ENCODE measurements around the gene CCDC127. TPM values are rescaled to one million over a fixed set of nuclear protein-coding genes. Genes with fewer than 3 reads are reported as not detected.

The CCDC127 gene
- total and polyA plus RNA-seq, 2 of the 4 experiments (the other 2 are of a cell fraction) = 3.2 to 3.9 TPM

DNA sequence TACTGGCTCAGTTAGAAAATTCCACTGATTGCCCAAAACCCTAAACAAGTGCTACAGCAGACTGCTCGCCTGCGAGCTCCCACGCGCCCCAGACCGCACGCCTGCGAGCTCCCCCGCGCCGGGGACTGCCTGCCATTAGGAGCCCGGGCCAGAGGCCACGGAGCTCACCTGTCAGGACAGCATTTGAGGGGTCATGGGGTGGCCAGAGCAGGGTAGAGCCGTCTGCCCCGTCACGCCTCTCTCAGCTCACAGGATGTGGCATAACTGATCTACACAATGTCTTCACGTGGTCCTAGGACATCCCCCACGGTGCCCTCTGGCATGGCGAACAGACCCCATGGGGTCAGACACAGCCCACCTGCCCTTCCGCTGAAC lies 55.8 kb downstream of the CCDC127 start:
- H2AK9ac ChIP-seq (replicated peaks; ENCODE audit: low read depth, low read length, poor library complexity) = no peak overlapping the region
- no peak overlapping the region for H3K18ac ChIP-seq (ENCODE audit: low read depth, low read length)
- no peak overlapping the region for H2AFZ ChIP-seq (replicated peaks; ENCODE audit: low read length, poor library complexity)
- H4K5ac ChIP-seq (ENCODE audit: low read depth, low read length) = no peak overlapping the region
- H3K27ac ChIP-seq (ENCODE audit: insufficient read depth, low read length) = no peak overlapping the region
- H3K4me2 ChIP-seq (ENCODE audit: low read depth, low read length) = no peak overlapping the region
- H3K9ac ChIP-seq (ENCODE audit: low read depth, low read length) = no peak overlapping the region
- ChIA-PET POLR2A (ENCODE audit: unreplicated experiment) (no interaction called here), CTCF (no interaction called here)
- 96% methylated on average over 10 of the region's 19 CpGs; no CpG with 5 or more reads in 1 of the 2 experiments for WGBS, 2 experiments (ENCODE audit: extremely low coverage in 2 of 2, insufficient read length in 1 of 2)
- no peak overlapping the region for H2BK5ac ChIP-seq (ENCODE audit: low read depth, low read length, poor library complexity, severe bottlenecking)
- no peak overlapping the region for H3K56ac ChIP-seq (ENCODE audit: extremely low read depth, insufficient read depth, low read length)
- H3K27me3 ChIP-seq (ENCODE audit: control insufficient read depth, insufficient read depth, low read length) = no peaks in the 10 kb centered on the region
- H4K20me1 ChIP-seq (ENCODE audit: insufficient read depth, low read length) = no peaks in the 10 kb centered on the region
- H3K4me3 ChIP-seq (ENCODE audit: insufficient read depth, low read depth, low read length) = no peak overlapping the region
- H2AK5ac ChIP-seq (ENCODE audit: low read depth, low read length) = peak overlapping the region; percentile 69; the same call in 1 of the 2 replicates
- no peak for DNase-seq
- H4K8ac ChIP-seq (ENCODE audit: low read depth in 2 of 2, low read length in 2 of 2) = no peak overlapping the region
- no peak overlapping the region for H3K23ac ChIP-seq (ENCODE audit: low read depth, low read length)
- H4K91ac ChIP-seq (ENCODE audit: insufficient read depth, low read depth, low read length) = no peak overlapping the region
- no peak overlapping the region for H2BK120ac ChIP-seq (ENCODE audit: low read depth, low read length)
- dilution Hi-C loops (cut with HindIII; ENCODE audit: low sequenced_read_pairs, unreplicated experiment) (no loop called here), in situ Hi-C loops (cut with MboI; ENCODE audit: low sequenced_read_pairs) (no loop called here), intact Hi-C loops (cut with micrococcal nuclease) (no loop called here)
- H3K9me1 ChIP-seq (ENCODE audit: insufficient read depth, low read length) = peaks cover 15% of the 10 kb centered on the region; the same call in 1 of the 2 replicates
- no TSS peak for BruUV-seq (replicated peaks)
- TF ChIP-seq POLR2A (IDR thresholded peaks at IDR 0.05; ENCODE audit: low read depth, low read length) = no peak
- no peak for TF ChIP-seq BHLHE40 (IDR thresholded peaks at IDR 0.05; ENCODE audit: low read depth, low read length)
- TF ChIP-seq, protein P1, sequence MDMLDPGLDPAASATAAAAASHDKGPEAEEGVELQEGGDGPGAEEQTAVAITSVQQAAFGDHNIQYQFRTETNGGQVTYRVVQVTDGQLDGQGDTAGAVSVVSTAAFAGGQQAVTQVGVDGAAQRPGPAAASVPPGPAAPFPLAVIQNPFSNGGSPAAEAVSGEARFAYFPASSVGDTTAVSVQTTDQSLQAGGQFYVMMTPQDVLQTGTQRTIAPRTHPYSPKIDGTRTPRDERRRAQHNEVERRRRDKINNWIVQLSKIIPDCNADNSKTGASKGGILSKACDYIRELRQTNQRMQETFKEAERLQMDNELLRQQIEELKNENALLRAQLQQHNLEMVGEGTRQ (IDR thresholded peaks at IDR 0.05; ENCODE audit: low read depth, low read length) = no peak
- TF ChIP-seq SMC3 (IDR thresholded peaks at IDR 0.05; ENCODE audit: low read depth, low read length) = no peak
- TF ChIP-seq CHD1 (IDR thresholded peaks at IDR 0.05; ENCODE audit: low read depth, low read length) = no peak
- TF ChIP-seq FOS (IDR thresholded peaks at IDR 0.05; ENCODE audit: low read depth, low read length) = no peak
- TF ChIP-seq RCOR1 (IDR thresholded peaks at IDR 0.05; ENCODE audit: insufficient replicate concordance, low read length) = no peak
- no peak for TF ChIP-seq MAZ (IDR thresholded peaks at IDR 0.05; ENCODE audit: borderline replicate concordance, low read depth, low read length)
- no peak for TF ChIP-seq RAD21 (IDR thresholded peaks at IDR 0.05; ENCODE audit: low read length)
- TF ChIP-seq, protein P2, sequence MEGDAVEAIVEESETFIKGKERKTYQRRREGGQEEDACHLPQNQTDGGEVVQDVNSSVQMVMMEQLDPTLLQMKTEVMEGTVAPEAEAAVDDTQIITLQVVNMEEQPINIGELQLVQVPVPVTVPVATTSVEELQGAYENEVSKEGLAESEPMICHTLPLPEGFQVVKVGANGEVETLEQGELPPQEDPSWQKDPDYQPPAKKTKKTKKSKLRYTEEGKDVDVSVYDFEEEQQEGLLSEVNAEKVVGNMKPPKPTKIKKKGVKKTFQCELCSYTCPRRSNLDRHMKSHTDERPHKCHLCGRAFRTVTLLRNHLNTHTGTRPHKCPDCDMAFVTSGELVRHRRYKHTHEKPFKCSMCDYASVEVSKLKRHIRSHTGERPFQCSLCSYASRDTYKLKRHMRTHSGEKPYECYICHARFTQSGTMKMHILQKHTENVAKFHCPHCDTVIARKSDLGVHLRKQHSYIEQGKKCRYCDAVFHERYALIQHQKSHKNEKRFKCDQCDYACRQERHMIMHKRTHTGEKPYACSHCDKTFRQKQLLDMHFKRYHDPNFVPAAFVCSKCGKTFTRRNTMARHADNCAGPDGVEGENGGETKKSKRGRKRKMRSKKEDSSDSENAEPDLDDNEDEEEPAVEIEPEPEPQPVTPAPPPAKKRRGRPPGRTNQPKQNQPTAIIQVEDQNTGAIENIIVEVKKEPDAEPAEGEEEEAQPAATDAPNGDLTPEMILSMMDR (conservative IDR thresholded peaks at IDR 0.05; ENCODE audit: low read depth, low read length) = no peak
- no peak for TF ChIP-seq RFX5 (IDR thresholded peaks at IDR 0.05; ENCODE audit: low read depth, low read length)
- no peaks in the 10 kb centered on the region for H3K79me1 ChIP-seq (ENCODE audit: low read depth in 1 of 2, low read length in 2 of 2)
- peaks cover 12% of the 10 kb centered on the region for H3K4me1 ChIP-seq (ENCODE audit: control insufficient read depth, insufficient read depth, low read length)
- no peak overlapping the region for H3K14ac ChIP-seq (replicated peaks; ENCODE audit: low read depth, low read length)
- no peak overlapping the region for H2BK15ac ChIP-seq (ENCODE audit: low read depth, low read length)
- no peak overlapping the region for H3K4ac ChIP-seq (ENCODE audit: low read depth, low read length)
- H2BK20ac ChIP-seq (ENCODE audit: low read depth, low read length) = no peak overlapping the region
- no peaks in the 10 kb centered on the region for H3K9me3 ChIP-seq (ENCODE audit: control insufficient read depth, insufficient read depth, low read length)
- no peaks in the 10 kb centered on the region for H3K36me3 ChIP-seq (ENCODE audit: control insufficient read depth, insufficient read depth, low read length)
- ATAC-seq (ENCODE audit: low read depth) = no peak
